NB4 (cell line): Measurements from ENCODE around the gene GAPVD1.

Experiments
- POLR2A ChIP-seq: IDR thresholded peaks from 2 replicates; pipeline ENCODE4 v1.6.1; 2011; ENCODE audit warnings: mild to moderate bottlenecking; ENCODE audit not compliant: insufficient read length; ENCODE audit errors: extremely low read depth
- TF ChIP-seq, protein P1 (sequence below): IDR thresholded peaks from one replicate; pipeline ENCODE4 v1.5.1; 2012; ENCODE audit warnings: low read depth, low read length
- TF ChIP-seq, protein P2 (sequence below): IDR thresholded peaks from 2 replicates; pipeline ENCODE4 v1.6.1; 2011; ENCODE audit warnings: low read depth, low read length

DNA sequence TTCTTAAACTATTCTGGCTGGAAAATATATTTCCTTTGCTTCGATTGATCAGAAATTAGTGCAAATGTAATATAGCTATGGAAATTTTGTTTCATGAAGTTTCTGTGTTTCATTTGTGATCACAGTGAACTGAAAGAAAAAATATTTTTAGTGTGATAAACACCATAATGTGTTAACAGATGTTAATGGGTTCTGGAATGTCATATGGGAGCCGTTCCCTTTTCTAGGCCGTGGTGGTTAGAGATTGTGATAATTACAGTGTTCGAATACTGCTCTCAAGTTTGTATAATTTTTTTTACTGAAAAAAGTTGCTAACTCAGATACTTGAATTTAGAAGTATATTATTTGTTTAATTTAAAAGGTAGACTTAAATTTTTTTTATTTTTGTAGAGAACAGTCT lies 19.3 kb downstream of the GAPVD1 start:
- TF ChIP-seq, protein P1, sequence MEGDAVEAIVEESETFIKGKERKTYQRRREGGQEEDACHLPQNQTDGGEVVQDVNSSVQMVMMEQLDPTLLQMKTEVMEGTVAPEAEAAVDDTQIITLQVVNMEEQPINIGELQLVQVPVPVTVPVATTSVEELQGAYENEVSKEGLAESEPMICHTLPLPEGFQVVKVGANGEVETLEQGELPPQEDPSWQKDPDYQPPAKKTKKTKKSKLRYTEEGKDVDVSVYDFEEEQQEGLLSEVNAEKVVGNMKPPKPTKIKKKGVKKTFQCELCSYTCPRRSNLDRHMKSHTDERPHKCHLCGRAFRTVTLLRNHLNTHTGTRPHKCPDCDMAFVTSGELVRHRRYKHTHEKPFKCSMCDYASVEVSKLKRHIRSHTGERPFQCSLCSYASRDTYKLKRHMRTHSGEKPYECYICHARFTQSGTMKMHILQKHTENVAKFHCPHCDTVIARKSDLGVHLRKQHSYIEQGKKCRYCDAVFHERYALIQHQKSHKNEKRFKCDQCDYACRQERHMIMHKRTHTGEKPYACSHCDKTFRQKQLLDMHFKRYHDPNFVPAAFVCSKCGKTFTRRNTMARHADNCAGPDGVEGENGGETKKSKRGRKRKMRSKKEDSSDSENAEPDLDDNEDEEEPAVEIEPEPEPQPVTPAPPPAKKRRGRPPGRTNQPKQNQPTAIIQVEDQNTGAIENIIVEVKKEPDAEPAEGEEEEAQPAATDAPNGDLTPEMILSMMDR = no peak
- no peak for TF ChIP-seq POLR2A
- TF ChIP-seq, protein P2, sequence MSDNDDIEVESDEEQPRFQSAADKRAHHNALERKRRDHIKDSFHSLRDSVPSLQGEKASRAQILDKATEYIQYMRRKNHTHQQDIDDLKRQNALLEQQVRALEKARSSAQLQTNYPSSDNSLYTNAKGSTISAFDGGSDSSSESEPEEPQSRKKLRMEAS = no peak
